DMS153 (cell line): ENCODE measurements around the gene MGA.

ENCODE experiments used
- DNase-seq: peaks from one replicate; lab custom pipeline; 2025; lab: John Stamatoyannopoulos, UW

Gene MGA

GRCh38 chr15:41783296-41783695, 123.1 kb downstream of the MGA start:
- no peak for DNase-seq

GRCh38 chr15:41788262-41788661, 128.1 kb downstream of the MGA start:
- no peak for DNase-seq

GRCh38 chr15:41789236-41789635, 129.0 kb downstream of the MGA start:
- DNase-seq = no peak

- DNase-seq = no peak
Measured at GRCh38 chr15:41789662-41790061, 129.5 kb downstream of the MGA start.

- no peak for DNase-seq
Measured at GRCh38 chr15:41790169-41790568, 130.0 kb downstream of the MGA start.

- DNase-seq = peak; percentile 26
Measured at GRCh38 chr15:41790756-41791546, 130.7 kb downstream of the MGA start.

- DNase-seq = no peak
Measured at GRCh38 chr15:41791547-41791937, 131.3 kb downstream of the MGA start.

GRCh38 chr15:41792000-41792637, 131.9 kb downstream of the MGA start:
- DNase-seq = no peak

- DNase-seq = no peak
Measured at GRCh38 chr15:41794081-41794480, 133.9 kb downstream of the MGA start.

- no peak for DNase-seq
Measured at GRCh38 chr15:41795996-41796856, 136.0 kb downstream of the MGA start.

- DNase-seq = no peak
Measured at GRCh38 chr15:41797201-41797944, 137.2 kb downstream of the MGA start.

GRCh38 chr15:41798607-41799487, 138.6 kb downstream of the MGA start:
- no peak for DNase-seq

GRCh38 chr15:41799488-41799805, 139.2 kb downstream of the MGA start:
- no peak for DNase-seq

GRCh38 chr15:41801185-41801584, 141.0 kb downstream of the MGA start:
- DNase-seq = no peak

- DNase-seq = no peak
Measured at GRCh38 chr15:41801850-41802455, 141.7 kb downstream of the MGA start.

GRCh38 chr15:41804361-41804760, 144.2 kb downstream of the MGA start:
- no peak for DNase-seq

- no peak for DNase-seq
Measured at GRCh38 chr15:41804916-41805666, 144.9 kb downstream of the MGA start.

GRCh38 chr15:41805711-41806110, 145.5 kb downstream of the MGA start:
- DNase-seq = no peak

GRCh38 chr15:41806291-41807181, 146.3 kb downstream of the MGA start:
- no peak for DNase-seq
